Measurements from ENCODE around the gene H2BK1. TPM values are rescaled to one million over a fixed set of nuclear protein-coding genes. Genes with fewer than 3 reads are reported as not detected.

Gene H2BK1
- total and polyA plus RNA-seq, 10 donors = 0.24 TPM; not detected in 9

DNA sequence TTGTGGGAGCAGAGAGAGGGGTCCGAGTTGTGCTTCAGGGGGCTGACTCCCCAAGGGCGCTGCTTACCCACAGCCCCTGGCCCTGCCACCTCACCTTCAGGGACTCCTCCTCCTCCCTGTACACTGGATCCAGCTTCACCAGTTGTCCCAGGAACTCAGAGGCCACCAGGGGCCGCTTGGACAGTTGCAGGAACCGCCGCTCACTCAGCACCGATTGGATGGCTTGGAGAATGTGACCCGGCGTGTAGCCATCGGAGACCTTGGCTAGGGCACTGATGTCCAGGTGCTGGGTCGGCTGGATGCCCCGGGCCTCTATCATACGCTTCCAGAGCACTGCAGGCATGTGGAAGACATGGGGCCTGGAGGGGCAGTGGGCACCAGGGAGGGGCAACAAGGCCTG lies 18.7 kb downstream of the H2BK1 start:
- no peak overlapping the region for H3K4me3 ChIP-seq
- no peaks in the 10 kb centered on the region for H3K4me1 ChIP-seq
- H3K36me3 ChIP-seq = no peaks in the 10 kb centered on the region
- intact Hi-C loops (cut with DNase I; ENCODE audit: low total_unique reads) = no loop called here
- TF ChIP-seq POLR2A (IDR thresholded peaks at IDR 0.05) (no peak), POLR2AphosphoS5 (IDR thresholded peaks at IDR 0.05) (no peak)
- TF ChIP-seq, protein P1, sequence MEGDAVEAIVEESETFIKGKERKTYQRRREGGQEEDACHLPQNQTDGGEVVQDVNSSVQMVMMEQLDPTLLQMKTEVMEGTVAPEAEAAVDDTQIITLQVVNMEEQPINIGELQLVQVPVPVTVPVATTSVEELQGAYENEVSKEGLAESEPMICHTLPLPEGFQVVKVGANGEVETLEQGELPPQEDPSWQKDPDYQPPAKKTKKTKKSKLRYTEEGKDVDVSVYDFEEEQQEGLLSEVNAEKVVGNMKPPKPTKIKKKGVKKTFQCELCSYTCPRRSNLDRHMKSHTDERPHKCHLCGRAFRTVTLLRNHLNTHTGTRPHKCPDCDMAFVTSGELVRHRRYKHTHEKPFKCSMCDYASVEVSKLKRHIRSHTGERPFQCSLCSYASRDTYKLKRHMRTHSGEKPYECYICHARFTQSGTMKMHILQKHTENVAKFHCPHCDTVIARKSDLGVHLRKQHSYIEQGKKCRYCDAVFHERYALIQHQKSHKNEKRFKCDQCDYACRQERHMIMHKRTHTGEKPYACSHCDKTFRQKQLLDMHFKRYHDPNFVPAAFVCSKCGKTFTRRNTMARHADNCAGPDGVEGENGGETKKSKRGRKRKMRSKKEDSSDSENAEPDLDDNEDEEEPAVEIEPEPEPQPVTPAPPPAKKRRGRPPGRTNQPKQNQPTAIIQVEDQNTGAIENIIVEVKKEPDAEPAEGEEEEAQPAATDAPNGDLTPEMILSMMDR (IDR thresholded peaks at IDR 0.05 in 8 of 11, conservative IDR thresholded peaks at IDR 0.05 in 3 of 11) = no peak
- DNase-seq = no peak
- 73 to 86% (median 81%) methylated on average over 7 to 12 of the region's 12 CpGs for WGBS, 5 donors
- H3K27me3 ChIP-seq (replicated peaks in 1 of 7) = peaks cover 0 to 24% (median 3%) of the 10 kb centered on the region in 7 donors
- H3K27ac ChIP-seq = no peak overlapping the region
- H3K9me3 ChIP-seq = no peaks in the 10 kb centered on the region

DNA sequence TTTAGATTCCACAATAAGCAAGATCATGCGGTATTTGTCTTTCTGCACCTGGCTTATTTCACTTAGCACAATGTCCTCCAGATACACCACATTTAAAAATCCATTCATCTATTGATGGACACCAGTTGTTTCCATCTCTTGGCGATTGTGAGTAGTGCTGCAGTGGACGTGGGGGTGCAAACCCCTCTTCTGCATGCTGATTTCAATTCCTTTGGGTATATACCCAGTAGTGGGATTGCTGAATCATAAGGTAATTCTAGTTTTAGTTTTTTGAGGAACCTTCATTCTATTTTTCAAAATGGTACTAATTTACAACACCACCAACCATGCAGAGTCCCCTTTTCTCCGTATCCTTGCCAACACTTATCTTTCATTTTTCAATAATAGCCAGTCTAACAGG lies 21.2 kb downstream of the H2BK1 start:
- intact Hi-C loops (cut with DNase I; ENCODE audit: low total_unique reads) = no loop called here
- 68 to 79% (median 76%) methylated on average over 4 of the region's 4 CpGs for WGBS, 5 donors
- no peak for DNase-seq

DNA sequence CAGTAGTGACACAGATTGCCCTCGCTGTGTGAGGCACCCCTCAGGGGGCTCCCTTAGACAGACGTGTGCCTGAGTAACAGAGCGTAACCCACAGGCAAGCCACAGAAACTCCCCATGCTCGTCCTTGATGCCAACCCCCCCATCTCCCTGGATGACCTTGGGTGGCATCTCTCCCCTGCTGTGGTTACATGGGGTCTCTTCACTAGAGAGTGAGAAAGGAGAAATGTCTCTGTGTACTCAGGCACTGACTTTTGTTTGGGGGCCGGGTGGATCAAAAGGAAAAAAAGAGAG lies 22.1 kb downstream of the H2BK1 start:
- Histone ChIP-seq H3K27me3 (replicated peaks in 1 of 7) (peaks cover 0 to 8% (median 0%) of the 10 kb centered on the region in 7 donors), H3K4me1 (no peaks in the 10 kb centered on the region), H3K27ac (no peak overlapping the region), H3K9me3 (no peaks in the 10 kb centered on the region), H3K4me3 (no peak overlapping the region), H3K36me3 (no peaks in the 10 kb centered on the region)
- DNase-seq = no peak
- 44 to 56% (median 55%) methylated on average over 5 of the region's 5 CpGs for WGBS, 5 donors
- intact Hi-C loops (cut with DNase I; ENCODE audit: low total_unique reads) = no loop called here
- TF ChIP-seq, protein P1 (IDR thresholded peaks at IDR 0.05 in 8 of 11, conservative IDR thresholded peaks at IDR 0.05 in 3 of 11) = no peak
- no peak for TF ChIP-seq POLR2AphosphoS5 (IDR thresholded peaks at IDR 0.05)
- no peak for TF ChIP-seq POLR2A (IDR thresholded peaks at IDR 0.05)

More for the DNA sequence above, 21.2 kb downstream of the H2BK1 start:
- TF ChIP-seq, protein P1 (IDR thresholded peaks at IDR 0.05 in 8 of 11, conservative IDR thresholded peaks at IDR 0.05 in 3 of 11) = no peak
- TF ChIP-seq POLR2AphosphoS5 (IDR thresholded peaks at IDR 0.05) = no peak
- TF ChIP-seq POLR2A (IDR thresholded peaks at IDR 0.05) = no peak
- Histone ChIP-seq H3K9me3 (no peaks in the 10 kb centered on the region), H3K27ac (no peak overlapping the region), H3K27me3 (replicated peaks in 1 of 7) (peaks cover 0 to 8% (median 0%) of the 10 kb centered on the region in 7 donors), H3K36me3 (no peaks in the 10 kb centered on the region), H3K4me1 (no peaks in the 10 kb centered on the region), H3K4me3 (no peak overlapping the region)

DNA sequence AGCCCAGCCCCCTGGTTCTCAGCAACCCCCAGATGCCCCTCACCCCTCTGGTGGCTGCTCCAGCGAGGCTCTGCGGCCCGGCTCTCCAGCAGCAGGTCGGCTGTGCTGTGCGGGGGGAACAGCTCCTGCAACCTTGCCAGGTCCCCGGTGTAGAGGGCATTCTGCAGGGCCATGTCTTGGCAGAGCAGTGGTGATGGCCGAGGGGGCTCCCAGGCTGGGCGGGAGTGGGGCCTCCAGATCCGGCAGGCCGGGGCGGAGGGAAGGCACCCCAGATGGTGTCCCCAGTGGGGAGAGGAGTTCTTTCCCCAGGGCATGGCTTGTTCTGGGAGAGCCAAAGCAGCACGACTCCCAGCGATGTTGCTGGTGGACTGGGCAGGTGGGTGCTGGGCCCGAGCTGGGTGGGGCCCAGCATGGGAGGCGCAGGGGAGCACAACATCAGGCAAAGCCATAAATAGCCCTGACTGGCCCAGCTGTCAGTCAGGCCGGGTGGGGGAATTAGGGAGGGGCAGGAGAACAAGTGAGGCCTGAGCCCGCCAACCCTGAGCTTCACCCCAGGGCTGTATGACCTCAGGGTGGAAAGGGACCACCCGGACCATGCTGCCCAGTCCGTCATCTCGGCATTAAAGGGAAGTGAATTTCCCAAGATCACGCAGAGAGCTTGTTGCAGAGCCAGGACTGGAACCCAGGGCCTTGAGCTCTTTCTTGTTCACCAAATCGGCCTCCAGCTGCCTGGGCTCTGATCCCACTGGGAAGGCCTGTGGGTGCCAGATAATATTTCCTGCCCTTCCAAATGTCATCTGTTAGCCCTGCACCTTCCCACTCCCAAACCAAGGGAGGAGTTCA lies 22.7 kb downstream of the H2BK1 start:
- intact Hi-C loops (cut with DNase I; ENCODE audit: low total_unique reads) = no loop called here
- Histone ChIP-seq H3K36me3 (no peaks in the 10 kb centered on the region), H3K27me3 (replicated peaks in 1 of 7) (peaks cover 0 to 8% (median 0%) of the 10 kb centered on the region in 7 donors), H3K4me3 (no peak overlapping the region), H3K4me1 (no peaks in the 10 kb centered on the region), H3K27ac (no peak overlapping the region), H3K9me3 (no peaks in the 10 kb centered on the region)
- TF ChIP-seq, protein P1 (IDR thresholded peaks at IDR 0.05 in 8 of 11, conservative IDR thresholded peaks at IDR 0.05 in 3 of 11) = no peak
- peak; percentile 62 for DNase-seq
- WGBS, 5 donors = 80 to 89% (median 84%) methylated on average over 12 to 22 of the region's 22 CpGs

Data from spleen (tissue), 11 donors.